ENCODE data around the gene RAB4B.
"Not testable (repeated sequence)": the region's sequence is repeated elsewhere in the genome, so short reads cannot be mapped to it uniquely, and the experiment has no call there.

RAB4B gene

GRCh38 chr19:40804783-40805242, 26.8 kb downstream of the RAB4B start:
- DNase-seq, result no peak

GRCh38 chr19:40805258-40805868, 27.3 kb downstream of the RAB4B start:
- no peak for DNase-seq

- DNase-seq, result no peak
Measured at GRCh38 chr19:40806423-40807146, 28.5 kb downstream of the RAB4B start.

GRCh38 chr19:40807147-40808020, 29.3 kb downstream of the RAB4B start:
- no peak for DNase-seq

DNA sequence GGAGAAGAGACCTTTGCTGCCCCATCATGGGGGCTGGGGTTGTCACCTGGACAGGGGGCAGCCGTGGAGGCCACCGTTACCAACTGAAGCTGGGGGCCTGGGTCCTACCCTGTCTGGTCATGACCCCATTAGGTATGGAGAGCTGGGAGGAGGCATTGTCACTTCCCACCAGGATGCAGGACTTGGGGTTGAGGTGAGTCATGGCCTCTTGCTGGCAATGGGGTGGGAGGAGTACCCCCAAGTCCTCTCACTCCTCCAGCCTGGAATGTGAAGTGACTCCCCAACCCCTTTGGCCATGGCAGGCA, 29.9 kb downstream of the RAB4B start:
- no peak for DNase-seq

GRCh38 chr19:40808497-40808896, 30.4 kb downstream of the RAB4B start:
- DNase-seq, result no peak

- DNase-seq, result no peak
Measured at GRCh38 chr19:40809358-40810086, 31.5 kb downstream of the RAB4B start.

DNA sequence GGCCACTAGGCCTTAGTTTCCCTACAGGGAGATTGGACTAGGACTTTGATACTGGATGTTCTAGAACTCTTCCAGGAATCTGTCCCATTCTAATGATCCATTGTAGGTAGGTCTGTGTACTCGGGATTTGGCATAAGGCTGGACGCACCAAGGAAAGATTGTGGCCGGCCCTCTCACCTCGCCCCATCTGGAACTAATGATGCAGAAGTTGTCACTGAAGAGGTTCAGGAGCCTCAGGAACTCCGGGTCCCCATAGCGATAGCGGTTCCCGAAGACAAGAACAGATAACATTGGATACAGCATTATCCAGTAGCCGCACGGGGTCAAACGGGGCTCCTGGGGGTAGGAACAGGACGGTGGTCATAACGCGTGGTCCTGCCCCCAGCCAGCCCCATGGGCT, 32.1 kb downstream of the RAB4B start:
- no peak for DNase-seq

GRCh38 chr19:40810649-40811408, 32.8 kb downstream of the RAB4B start:
- DNase-seq, result not testable (repeated sequence)

- no peak for DNase-seq
Measured at GRCh38 chr19:40811478-40812341, 33.7 kb downstream of the RAB4B start.

DNA sequence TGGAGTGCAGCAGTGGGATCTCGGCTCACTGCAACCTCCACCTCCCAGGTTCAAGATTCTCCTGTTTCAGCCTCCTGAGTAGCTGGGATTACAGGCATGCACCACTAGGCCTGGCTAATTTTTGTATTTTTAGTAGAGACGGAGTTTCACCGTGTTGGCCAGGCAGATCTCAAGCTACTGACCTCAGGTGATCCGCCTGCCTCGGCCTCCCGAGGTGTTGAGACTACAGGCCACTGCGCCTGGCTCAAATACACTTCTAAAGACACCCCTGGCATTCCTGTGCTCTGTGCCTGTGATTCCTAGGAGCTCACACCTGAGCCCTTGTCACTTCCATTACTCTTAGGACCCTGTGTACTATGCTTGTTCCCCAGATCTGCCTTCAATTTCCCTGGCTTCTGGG, 34.5 kb downstream of the RAB4B start:
- not testable (repeated sequence) for DNase-seq

DNA sequence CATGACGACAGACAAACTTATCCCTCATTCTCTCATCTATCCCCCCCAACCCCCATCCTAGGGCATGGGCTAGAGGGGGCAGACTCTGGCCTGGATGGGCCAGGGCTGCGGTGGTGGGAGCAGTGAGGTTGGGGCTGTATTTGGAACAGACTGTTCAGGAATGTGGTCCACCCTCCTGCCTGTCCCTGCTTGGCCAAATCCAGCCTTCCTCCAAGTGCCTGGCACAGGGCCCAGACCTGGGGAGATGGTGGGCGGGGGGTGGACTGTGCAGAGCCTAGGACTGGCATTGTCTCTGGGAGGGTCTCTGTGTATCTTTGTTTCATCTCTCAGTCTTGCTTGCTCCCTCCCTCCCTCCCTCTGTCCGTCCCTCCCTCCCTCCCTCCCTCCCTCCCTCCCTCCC, 35.1 kb downstream of the RAB4B start:
- no peak for DNase-seq

DNA sequence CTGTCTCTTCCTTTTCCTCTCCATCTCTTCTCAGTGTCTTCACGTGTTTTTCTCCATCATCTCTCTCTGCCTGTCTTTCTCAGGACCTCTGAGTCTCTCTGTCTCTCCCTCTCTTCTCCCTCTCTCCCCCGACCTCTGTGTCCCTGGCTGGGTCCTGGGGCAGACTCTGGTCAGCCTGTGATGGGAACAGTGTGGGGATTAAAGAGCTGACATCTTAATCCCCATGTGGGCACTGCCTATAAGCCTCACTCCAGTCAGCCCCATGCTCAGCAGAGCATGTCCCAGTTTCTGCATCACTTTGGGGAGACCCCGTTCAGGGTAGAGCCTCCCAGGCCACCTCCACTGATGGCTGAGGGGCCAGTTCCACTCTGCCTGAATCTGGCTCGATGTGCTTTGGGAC, 37.2 kb downstream of the RAB4B start:
- no peak for DNase-seq

GRCh38 chr19:40818480-40819399, 40.7 kb downstream of the RAB4B start:
- DNase-seq, result peak; percentile 46

DNA sequence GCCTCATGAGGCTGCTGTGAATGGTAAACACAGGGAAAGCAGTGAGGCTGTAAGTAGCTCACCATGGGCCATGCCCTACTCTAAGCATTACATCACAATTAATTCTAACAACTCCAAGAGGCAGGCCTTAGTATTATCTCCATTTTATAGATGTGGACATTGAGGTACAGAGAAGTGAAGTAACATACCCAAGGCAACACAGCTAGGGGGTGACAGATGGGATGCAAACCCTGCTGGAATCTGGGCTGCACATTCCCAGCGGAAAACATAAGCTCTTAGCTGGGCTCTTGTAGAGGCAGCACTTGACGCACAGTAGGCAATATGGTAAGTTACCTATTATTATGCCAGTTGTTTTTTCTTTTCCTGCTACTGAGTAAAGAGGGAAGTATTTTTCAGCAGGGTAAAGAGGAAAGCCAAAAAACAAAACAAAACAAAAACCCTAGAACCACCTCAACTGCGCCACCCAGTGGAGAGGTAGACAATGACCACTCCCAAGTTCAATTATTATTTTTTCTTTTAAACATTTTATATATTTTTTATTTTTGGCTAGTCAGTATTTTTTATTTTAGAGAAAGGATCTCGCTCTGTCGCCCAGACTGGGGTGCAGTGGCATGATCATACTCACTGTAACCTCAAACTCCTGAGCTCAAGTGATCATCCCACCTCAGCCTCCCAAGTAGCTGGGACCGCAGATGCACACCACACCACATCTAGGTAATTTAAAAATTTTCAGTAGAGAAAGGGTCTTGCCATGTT, 41.6 kb downstream of the RAB4B start:
- peak; percentile 20 for DNase-seq

- DNase-seq, result no peak
Measured at GRCh38 chr19:40822161-40822560, 44.1 kb downstream of the RAB4B start.

DNA sequence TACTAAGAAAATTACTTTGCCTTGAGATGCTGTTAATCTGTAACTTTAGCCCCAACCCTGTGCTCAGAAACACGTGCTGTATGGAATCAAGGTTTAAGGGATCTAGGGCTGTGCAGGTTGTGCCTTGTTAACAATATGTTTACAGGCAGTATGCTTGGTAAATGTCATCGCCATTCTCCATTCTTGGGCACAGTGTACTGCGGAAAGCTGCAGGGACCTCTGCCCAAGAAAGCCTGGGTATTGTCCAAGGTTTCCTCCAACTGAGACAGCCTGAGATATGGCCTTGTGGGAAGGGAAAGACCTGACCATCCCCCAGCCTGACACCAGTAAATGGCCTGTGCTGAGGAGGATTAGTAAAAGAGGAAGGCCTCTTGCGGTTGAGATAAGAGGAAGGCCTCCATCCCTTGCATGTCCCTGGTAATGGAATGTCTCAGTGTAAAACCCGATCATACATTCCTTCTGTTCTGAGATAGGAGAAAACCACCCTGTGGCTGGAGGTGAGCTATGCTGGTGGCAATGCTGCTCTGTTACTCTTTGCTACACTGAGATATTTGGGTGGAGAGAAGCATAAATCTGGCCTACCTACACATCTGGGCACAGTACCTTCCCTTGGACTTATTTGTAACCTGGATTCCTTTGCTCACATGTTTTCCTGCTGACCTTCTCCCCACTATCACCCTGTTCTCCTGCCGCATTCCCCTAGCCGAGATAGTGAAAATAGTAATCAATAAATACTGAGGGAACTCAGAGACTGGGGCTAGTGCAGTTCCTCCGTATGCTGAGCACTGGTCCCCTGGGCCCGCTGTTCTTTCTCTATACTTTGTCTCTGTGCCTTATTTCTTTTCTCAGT, 44.9 kb downstream of the RAB4B start:
- DNase-seq, result not testable (repeated sequence)

DNA sequence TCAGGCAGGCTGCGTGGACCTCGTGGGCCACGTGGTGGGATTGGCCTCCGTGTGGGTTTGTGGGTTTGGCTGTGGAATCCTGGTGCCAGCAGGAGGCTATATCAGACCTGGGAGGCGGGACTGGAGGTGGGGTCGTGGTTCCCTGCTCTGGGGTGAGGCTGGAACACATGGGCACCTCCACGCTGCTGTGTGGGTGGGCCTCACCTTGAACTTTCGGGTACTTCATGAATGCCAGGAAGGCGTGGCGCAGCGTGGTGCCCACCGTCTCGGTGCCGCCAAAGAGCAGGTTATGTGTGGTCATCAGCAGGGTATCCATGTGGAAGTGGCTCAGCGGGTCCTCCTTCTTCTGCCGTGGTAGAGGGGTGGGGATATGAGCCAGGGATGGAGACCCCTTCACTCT, 46.9 kb downstream of the RAB4B start:
- DNase-seq, result not testable (repeated sequence)

All from NCI-H2171 (cell line).